GM12892 (cell line): ENCODE data around the gene NEDD4L.

ENCODE experiments used
- POLR2A ChIP-seq: IDR thresholded peaks from 2 replicates; pipeline ENCODE4 v1.6.1; 2011; ENCODE audit warnings: low read depth, low read length, control low read depth
- POLR2AphosphoS5 ChIP-seq: IDR thresholded peaks from 2 replicates; pipeline ENCODE4 v1.6.1; 2011; ENCODE audit warnings: low read depth, low read length, control low read depth
- TAF1 ChIP-seq: IDR thresholded peaks from 2 replicates; pipeline ENCODE4 v1.6.1; 2011; ENCODE audit warnings: low read depth, mild to moderate bottlenecking, control low read depth, low read length, borderline replicate concordance

DNA sequence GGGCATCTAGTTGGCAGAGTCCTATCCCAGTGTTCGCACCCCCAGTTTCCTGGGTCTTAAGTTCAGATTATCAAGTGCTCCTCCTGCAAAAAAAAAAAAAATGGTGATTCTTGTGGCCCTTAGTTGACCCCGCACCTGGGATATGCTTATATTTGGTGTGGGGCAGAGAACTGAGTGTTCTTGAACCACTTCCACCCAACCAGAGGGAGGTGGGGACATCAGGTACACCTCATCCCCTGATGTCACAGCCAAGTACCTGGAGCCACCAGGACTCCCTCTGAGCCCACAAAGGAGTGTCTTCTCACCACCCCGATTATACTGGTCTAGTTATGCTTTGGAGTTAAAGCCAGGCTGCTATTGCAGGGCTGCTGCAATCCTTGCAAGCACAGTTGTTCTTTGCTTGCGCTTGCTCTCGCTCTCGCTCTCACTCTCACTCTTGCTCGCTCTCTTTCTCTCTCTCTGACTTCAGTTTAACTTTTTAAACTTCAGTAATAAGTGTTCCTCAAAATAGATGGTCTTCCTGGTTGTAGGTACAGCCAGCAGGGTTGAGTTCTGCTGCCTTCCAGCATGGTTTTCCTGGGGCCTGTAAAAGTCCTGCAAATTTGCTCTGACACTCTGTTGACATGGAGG is 265.7 kb downstream of the NEDD4L start:
- no peak for TF ChIP-seq TAF1
- TF ChIP-seq POLR2AphosphoS5 = no peak
- TF ChIP-seq POLR2A = no peak
